IMR-90 (cell line): Measurements from ENCODE around the gene IL3RA. TPM values are rescaled to one million over a fixed set of nuclear protein-coding genes. Genes with fewer than 3 reads are reported as not detected.

Source experiments
- ATAC-seq: fragments of 200-7000 bp; cut with Tn5 transposase; 2 replicates; pipeline ENCODE4 v1.9.1; 2020; ENCODE audit warnings: low read depth, mild to moderate bottlenecking, moderate library complexity
- BruUV-seq: library from RNA; stranded (reverse); fragments of 400-500 nt; replicated peaks from 2 replicates; lab custom pipeline; 2021; lab: Mats Ljungman, UMichigan
- CTCF ChIA-PET: fragments of 300-600 bp; formaldehyde crosslinking; extraction: SDS; loops from one replicate; lab custom pipeline; 2021; ENCODE audit warnings: antibody characterized with exemption; lab: Yijun Ruan, JAX
- POLR2A ChIA-PET: fragments of 300-600 bp; sonication (Branson Sonifier 250); formaldehyde crosslinking; loops from one replicate; lab custom pipeline; 2022; ENCODE audit warnings: antibody characterized with exemption; ENCODE audit not compliant: unreplicated experiment; lab: Charles Lee
- DNase-seq: peaks from one replicate; pipeline ENCODE4 v3.0.0; 2013
- H2AFZ ChIP-seq: replicated peaks from 2 replicates; pipeline ENCODE3; 2013; ENCODE audit warnings: low read length, mild to moderate bottlenecking; ENCODE audit not compliant: poor library complexity
- H2AK5ac ChIP-seq: 2 replicates; pipeline ENCODE4 v1.6.1; 2013; ENCODE audit warnings: low read depth, low read length, inconsistent platforms
- H2AK9ac ChIP-seq: replicated peaks from 2 replicates; pipeline ENCODE3; 2013; ENCODE audit warnings: mild to moderate bottlenecking, low read depth, low read length, moderate library complexity; ENCODE audit not compliant: poor library complexity
- H2BK120ac ChIP-seq: 2 replicates; pipeline ENCODE4 v1.6.1; 2013; ENCODE audit warnings: low read depth, low read length, inconsistent platforms
- H2BK15ac ChIP-seq: 3 replicates; pipeline ENCODE4 v1.6.1; 2013; ENCODE audit warnings: low read depth, low read length, inconsistent platforms
- H2BK20ac ChIP-seq: 2 replicates; pipeline ENCODE4 v1.6.1; 2013; ENCODE audit warnings: low read depth, mild to moderate bottlenecking, inconsistent platforms, low read length, moderate library complexity
- H2BK5ac ChIP-seq: 2 replicates; pipeline ENCODE4 v1.6.1; 2013; ENCODE audit warnings: mild to moderate bottlenecking, low read depth, low read length, inconsistent platforms; ENCODE audit not compliant: poor library complexity, severe bottlenecking
- H3K14ac ChIP-seq: replicated peaks from 2 replicates; pipeline ENCODE4 v1.6.1; 2013; ENCODE audit warnings: low read depth, low read length, inconsistent platforms
- H3K18ac ChIP-seq: 2 replicates; pipeline ENCODE4 v1.6.1; 2013; ENCODE audit warnings: low read depth, low read length, control low read depth
- H3K23ac ChIP-seq: 2 replicates; pipeline ENCODE4 v1.6.1; 2013; ENCODE audit warnings: low read depth, low read length, inconsistent platforms
- H3K27ac ChIP-seq: 2 replicates; pipeline ENCODE4 v1.5.1; 2013; ENCODE audit warnings: mild to moderate bottlenecking, control low read depth, low read length; ENCODE audit not compliant: insufficient read depth
- H3K27me3 ChIP-seq: 2 replicates; pipeline ENCODE4 v1.6.1; 2013; ENCODE audit warnings: low read length; ENCODE audit not compliant: control insufficient read depth, insufficient read depth
- H3K36me3 ChIP-seq: 2 replicates; pipeline ENCODE4 v1.6.1; 2013; ENCODE audit warnings: low read length, mixed read lengths; ENCODE audit not compliant: control insufficient read depth, insufficient read depth
- H3K4ac ChIP-seq: 2 replicates; pipeline ENCODE4 v1.6.1; 2013; ENCODE audit warnings: low read depth, low read length, inconsistent platforms
- H3K4me1 ChIP-seq: 2 replicates; pipeline ENCODE4 v1.6.1; 2013; ENCODE audit warnings: low read length, mixed read lengths; ENCODE audit not compliant: control insufficient read depth, insufficient read depth
- H3K4me2 ChIP-seq: 2 replicates; pipeline ENCODE4 v1.6.1; 2013; ENCODE audit warnings: low read depth, mild to moderate bottlenecking, control low read depth, low read length, moderate library complexity
- H3K4me3 ChIP-seq: 2 replicates; pipeline ENCODE4 v1.5.1; 2013; ENCODE audit warnings: low read depth, mild to moderate bottlenecking, control low read depth, low read length, moderate library complexity; ENCODE audit not compliant: insufficient read depth
- H3K56ac ChIP-seq: 2 replicates; pipeline ENCODE4 v1.6.1; 2013; ENCODE audit warnings: low read length, inconsistent platforms; ENCODE audit not compliant: insufficient read depth; ENCODE audit errors: extremely low read depth
- H3K79me1 ChIP-seq, 2 experiments: 2 replicates each; pipeline ENCODE4 v1.6.1; 2013; ENCODE audit warnings: low read length in 2 of 2, inconsistent platforms in 1 of 2, low read depth in 1 of 2
- H3K9ac ChIP-seq: 2 replicates; pipeline ENCODE4 v1.6.1; 2013; ENCODE audit warnings: low read depth, low read length, control low read depth
- H3K9me1 ChIP-seq: 2 replicates; pipeline ENCODE4 v1.6.1; 2013; ENCODE audit warnings: low read length, inconsistent platforms; ENCODE audit not compliant: insufficient read depth
- H3K9me3 ChIP-seq: 2 replicates; pipeline ENCODE4 v1.6.1; 2013; ENCODE audit warnings: low read length; ENCODE audit not compliant: control insufficient read depth, insufficient read depth
- H4K20me1 ChIP-seq: 2 replicates; pipeline ENCODE4 v1.6.1; 2013; ENCODE audit warnings: low read length, inconsistent platforms; ENCODE audit not compliant: insufficient read depth
- H4K5ac ChIP-seq: 2 replicates; pipeline ENCODE4 v1.6.1; 2013; ENCODE audit warnings: mild to moderate bottlenecking, low read depth, low read length, control low read depth
- H4K8ac ChIP-seq, 2 experiments: 2 replicates each; pipeline ENCODE4 v1.6.1; 2013; ENCODE audit warnings: low read depth in 2 of 2, low read length in 2 of 2, control low read depth in 1 of 2, inconsistent platforms in 1 of 2
- H4K91ac ChIP-seq: 2 replicates; pipeline ENCODE4 v1.6.1; 2013; ENCODE audit warnings: low read depth, low read length, inconsistent platforms; ENCODE audit not compliant: insufficient read depth
- BHLHE40 ChIP-seq: fragments of 150-350 bp; IDR thresholded peaks from 2 replicates; pipeline ENCODE4 v1.6.1; 2016; ENCODE audit warnings: mild to moderate bottlenecking, low read depth, low read length
- CEBPB ChIP-seq: IDR thresholded peaks from 2 replicates; pipeline ENCODE4 v1.6.1; 2012; ENCODE audit warnings: low read depth, low read length, improper control_type of control experiment
- CHD1 ChIP-seq: IDR thresholded peaks from 2 replicates; pipeline ENCODE4 v1.6.1; 2012; ENCODE audit warnings: low read depth, low read length, improper control_type of control experiment
- CTCF ChIP-seq: conservative IDR thresholded peaks from 2 replicates; pipeline ENCODE4 v1.5.1; 2012; ENCODE audit warnings: mild to moderate bottlenecking, low read depth, low read length, improper control_type of control experiment
- ELK1 ChIP-seq: fragments of 150-350 bp; IDR thresholded peaks from 2 replicates; pipeline ENCODE4 v1.6.1; 2016; ENCODE audit warnings: low read depth, mild to moderate bottlenecking, low read length, moderate library complexity, borderline replicate concordance
- FOS ChIP-seq: fragments of 150-350 bp; IDR thresholded peaks from 2 replicates; pipeline ENCODE4 v1.6.1; 2016; ENCODE audit warnings: low read depth, low read length
- MAFK ChIP-seq: IDR thresholded peaks from 2 replicates; pipeline ENCODE4 v1.6.1; 2012; ENCODE audit warnings: low read depth, low read length, improper control_type of control experiment
- MAZ ChIP-seq: IDR thresholded peaks from 2 replicates; pipeline ENCODE4 v1.6.1; 2012; ENCODE audit warnings: low read depth, mild to moderate bottlenecking, low read length, improper control_type of control experiment, moderate library complexity, borderline replicate concordance
- MXI1 ChIP-seq: IDR thresholded peaks from 2 replicates; pipeline ENCODE4 v1.6.1; 2012; ENCODE audit warnings: low read depth, mild to moderate bottlenecking, low read length, moderate library complexity, borderline replicate concordance
- NFE2L2 ChIP-seq: fragments of 150-350 bp; IDR thresholded peaks from 2 replicates; pipeline ENCODE4 v1.6.1; 2016; ENCODE audit warnings: low read depth, mild to moderate bottlenecking, low read length
- POLR2A ChIP-seq: IDR thresholded peaks from 2 replicates; pipeline ENCODE4 v1.6.1; 2012; ENCODE audit warnings: mild to moderate bottlenecking, low read depth, low read length
- RAD21 ChIP-seq: IDR thresholded peaks from 2 replicates; pipeline ENCODE4 v1.6.1; 2012; ENCODE audit warnings: low read length, improper control_type of control experiment
- RCOR1 ChIP-seq: IDR thresholded peaks from 2 replicates; pipeline ENCODE4 v1.6.1; 2012; ENCODE audit warnings: mild to moderate bottlenecking, low read length, improper control_type of control experiment; ENCODE audit not compliant: insufficient replicate concordance
- RFX5 ChIP-seq: IDR thresholded peaks from 2 replicates; pipeline ENCODE4 v1.8.0; 2012; ENCODE audit warnings: low read depth, mild to moderate bottlenecking, low read length, moderate library complexity
- SMC3 ChIP-seq: fragments of 150-350 bp; IDR thresholded peaks from 2 replicates; pipeline ENCODE4 v1.6.1; 2016; ENCODE audit warnings: low read depth, mild to moderate bottlenecking, antibody characterized with exemption, low read length, moderate library complexity
- USF2 ChIP-seq: fragments of 150-350 bp; IDR thresholded peaks from 2 replicates; pipeline ENCODE4 v1.6.1; 2017; ENCODE audit warnings: mild to moderate bottlenecking, antibody characterized with exemption, low read length, low read depth
- WGBS, 2 experiments: methylation state at CpG; one replicate each; pipeline versions ENCODE4 v1.1.5 to v1.1.7; 2013; ENCODE audit warnings: missing lambda C conversion rate in 2 of 2; ENCODE audit not compliant: insufficient read length in 1 of 2; ENCODE audit errors: extremely low coverage in 2 of 2; 5-methylcytosine and 5-hydroxymethylcytosine counted together
- dilution Hi-C: fragments of 300-500 bp; cut with HindIII; formaldehyde crosslinking; loops from one replicate; pipeline ENCODE4 v1.14.3; 2018; ENCODE audit warnings: low sequenced_read_pairs; ENCODE audit not compliant: unreplicated experiment
- in situ Hi-C: fragments of 300-500 bp; cut with MboI; formaldehyde crosslinking; loops from 3 replicates; pipeline ENCODE4 v1.14.3; 2019; ENCODE audit warnings: low sequenced_read_pairs, inconsistent platforms, mixed read lengths
- intact Hi-C: fragments of 100-400 bp; cut with micrococcal nuclease; formaldehyde crosslinking; loops from 2 replicates; pipeline ENCODE4 v1.10.0; 2022
- polyA plus RNA-seq, 3 experiments: library from polyadenylated mRNA; depleted of rRNA; stranded (reverse); fragments of >200 nt; gene quantifications; 2 replicates each; pipeline ENCODE4 v1.2.3, GENCODE V29; 2012; ENCODE audit warnings: low replicate concordance in 1 of 3
- total RNA-seq: library from RNA; depleted of rRNA; stranded (reverse); fragments of >200 nt; gene quantifications from 2 replicates; pipeline ENCODE4 v1.2.3, GENCODE V29; 2012

IL3RA gene
- total and polyA plus RNA-seq, 2 of the 4 experiments (the other 2 are of a cell fraction), result not detected

- Histone ChIP-seq H3K14ac (no peak overlapping the region), H4K20me1 (no peaks in the 10 kb centered on the region), H3K4me3 (no peak overlapping the region), H3K79me1 (no peaks in the 10 kb centered on the region), H4K8ac (no peak overlapping the region), H3K4me2 (no peak overlapping the region), H3K9ac (no peak overlapping the region), H3K18ac (no peak overlapping the region), H3K23ac (no peak overlapping the region), H2BK120ac (no peak overlapping the region), H3K27me3 (no peaks in the 10 kb centered on the region), H2BK20ac (no peak overlapping the region), H3K9me1 (no peaks in the 10 kb centered on the region), H3K9me3 (peaks cover 11% of the 10 kb centered on the region), H3K36me3 (peaks cover 9% of the 10 kb centered on the region), H2BK5ac (no peak overlapping the region), H2AFZ (no peak overlapping the region), H3K56ac (no peak overlapping the region), H3K4me1 (no peaks in the 10 kb centered on the region), H2AK5ac (no peak overlapping the region), H4K5ac (no peak overlapping the region), H4K91ac (no peak overlapping the region), H2BK15ac (no peak overlapping the region), H2AK9ac (no peak overlapping the region), H3K4ac (no peak overlapping the region), H3K27ac (no peak overlapping the region)
- in situ Hi-C loops, result no loop called here
- DNase-seq (no peak), ATAC-seq (no peak)
- WGBS, 2 experiments, result 68% methylated on average over 2 of the region's 6 CpGs; no CpG with 5 or more reads in 1 of the 2 experiments
- TF ChIP-seq USF2, result no peak
- no peak for TF ChIP-seq CHD1
- TF ChIP-seq MXI1, result no peak
- no peak for TF ChIP-seq SMC3
- no peak for TF ChIP-seq POLR2A
- no peak for TF ChIP-seq FOS
- no peak for TF ChIP-seq RAD21
- no peak for TF ChIP-seq CEBPB
- no peak for TF ChIP-seq RCOR1
- no peak for TF ChIP-seq ELK1
- TF ChIP-seq RFX5, result no peak
- no peak for TF ChIP-seq NFE2L2
- TF ChIP-seq CTCF, result no peak
- no peak for TF ChIP-seq MAFK
- TF ChIP-seq MAZ, result no peak
- TF ChIP-seq BHLHE40, result no peak
- no TSS peak for BruUV-seq
- dilution Hi-C loops, result no loop called here
- intact Hi-C loops, result no loop called here
- ChIA-PET CTCF (no interaction called here), POLR2A (no interaction called here)
These were observed 22.4 kb downstream of the IL3RA start for GRCh38 chrX:1358793-1359476.
